SK-N-SH (cell line): ENCODE data around the gene PUS1.

Experiments
- TF ChIP-seq, protein P1 (sequence below): IDR thresholded peaks from 2 replicates; pipeline ENCODE4 v1.6.1; 2012; ENCODE audit warnings: mild to moderate bottlenecking, low read depth, low read length, moderate library complexity
- TF ChIP-seq, protein P2 (sequence below): fragments of 200-600 bp; sonication (generic); IDR thresholded peaks from 2 replicates; pipeline ENCODE4 v1.6.1; 2017; ENCODE audit warnings: antibody characterized with exemption, mild to moderate bottlenecking, moderate library complexity

DNA sequence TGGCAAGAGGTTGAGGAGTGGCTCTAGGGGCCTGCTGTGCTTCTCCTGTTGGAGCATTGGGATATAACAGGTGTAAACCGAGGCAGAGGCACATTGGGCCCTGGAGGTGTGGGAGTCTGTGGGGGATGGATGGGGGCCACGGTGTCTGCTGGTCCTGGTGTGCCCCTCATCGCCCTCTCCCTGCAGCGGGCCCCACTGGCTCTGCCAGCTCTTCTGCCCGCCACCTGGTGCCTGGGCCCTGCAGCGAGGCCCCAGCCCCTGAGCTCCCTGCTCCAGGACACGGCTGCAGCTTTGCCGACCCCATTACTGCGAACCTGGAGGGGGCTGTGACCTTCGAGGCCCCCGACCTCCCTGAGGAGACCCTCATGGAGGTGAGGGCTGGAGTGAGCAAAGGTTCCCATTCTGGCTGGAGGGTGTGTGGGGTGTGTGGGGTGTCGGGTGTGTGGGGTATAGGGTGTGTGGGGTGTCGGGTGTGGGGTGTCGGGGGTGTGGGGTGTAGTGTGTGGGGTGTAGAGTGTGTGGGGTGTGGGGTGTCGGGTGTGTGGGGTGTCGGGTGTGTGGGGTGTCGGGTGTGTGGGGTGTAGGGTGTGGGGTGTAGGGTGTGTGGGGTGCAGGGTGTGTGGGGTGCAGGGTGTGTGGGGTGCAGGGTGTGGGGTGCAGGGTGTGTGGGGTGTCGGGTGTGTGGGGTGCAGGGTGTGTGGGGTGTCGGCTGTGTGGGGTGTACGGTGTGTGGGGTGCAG, 10.6 kb upstream of the PUS1 start:
- TF ChIP-seq, protein P1, sequence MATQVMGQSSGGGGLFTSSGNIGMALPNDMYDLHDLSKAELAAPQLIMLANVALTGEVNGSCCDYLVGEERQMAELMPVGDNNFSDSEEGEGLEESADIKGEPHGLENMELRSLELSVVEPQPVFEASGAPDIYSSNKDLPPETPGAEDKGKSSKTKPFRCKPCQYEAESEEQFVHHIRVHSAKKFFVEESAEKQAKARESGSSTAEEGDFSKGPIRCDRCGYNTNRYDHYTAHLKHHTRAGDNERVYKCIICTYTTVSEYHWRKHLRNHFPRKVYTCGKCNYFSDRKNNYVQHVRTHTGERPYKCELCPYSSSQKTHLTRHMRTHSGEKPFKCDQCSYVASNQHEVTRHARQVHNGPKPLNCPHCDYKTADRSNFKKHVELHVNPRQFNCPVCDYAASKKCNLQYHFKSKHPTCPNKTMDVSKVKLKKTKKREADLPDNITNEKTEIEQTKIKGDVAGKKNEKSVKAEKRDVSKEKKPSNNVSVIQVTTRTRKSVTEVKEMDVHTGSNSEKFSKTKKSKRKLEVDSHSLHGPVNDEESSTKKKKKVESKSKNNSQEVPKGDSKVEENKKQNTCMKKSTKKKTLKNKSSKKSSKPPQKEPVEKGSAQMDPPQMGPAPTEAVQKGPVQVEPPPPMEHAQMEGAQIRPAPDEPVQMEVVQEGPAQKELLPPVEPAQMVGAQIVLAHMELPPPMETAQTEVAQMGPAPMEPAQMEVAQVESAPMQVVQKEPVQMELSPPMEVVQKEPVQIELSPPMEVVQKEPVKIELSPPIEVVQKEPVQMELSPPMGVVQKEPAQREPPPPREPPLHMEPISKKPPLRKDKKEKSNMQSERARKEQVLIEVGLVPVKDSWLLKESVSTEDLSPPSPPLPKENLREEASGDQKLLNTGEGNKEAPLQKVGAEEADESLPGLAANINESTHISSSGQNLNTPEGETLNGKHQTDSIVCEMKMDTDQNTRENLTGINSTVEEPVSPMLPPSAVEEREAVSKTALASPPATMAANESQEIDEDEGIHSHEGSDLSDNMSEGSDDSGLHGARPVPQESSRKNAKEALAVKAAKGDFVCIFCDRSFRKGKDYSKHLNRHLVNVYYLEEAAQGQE: no peak
- TF ChIP-seq, protein P2, sequence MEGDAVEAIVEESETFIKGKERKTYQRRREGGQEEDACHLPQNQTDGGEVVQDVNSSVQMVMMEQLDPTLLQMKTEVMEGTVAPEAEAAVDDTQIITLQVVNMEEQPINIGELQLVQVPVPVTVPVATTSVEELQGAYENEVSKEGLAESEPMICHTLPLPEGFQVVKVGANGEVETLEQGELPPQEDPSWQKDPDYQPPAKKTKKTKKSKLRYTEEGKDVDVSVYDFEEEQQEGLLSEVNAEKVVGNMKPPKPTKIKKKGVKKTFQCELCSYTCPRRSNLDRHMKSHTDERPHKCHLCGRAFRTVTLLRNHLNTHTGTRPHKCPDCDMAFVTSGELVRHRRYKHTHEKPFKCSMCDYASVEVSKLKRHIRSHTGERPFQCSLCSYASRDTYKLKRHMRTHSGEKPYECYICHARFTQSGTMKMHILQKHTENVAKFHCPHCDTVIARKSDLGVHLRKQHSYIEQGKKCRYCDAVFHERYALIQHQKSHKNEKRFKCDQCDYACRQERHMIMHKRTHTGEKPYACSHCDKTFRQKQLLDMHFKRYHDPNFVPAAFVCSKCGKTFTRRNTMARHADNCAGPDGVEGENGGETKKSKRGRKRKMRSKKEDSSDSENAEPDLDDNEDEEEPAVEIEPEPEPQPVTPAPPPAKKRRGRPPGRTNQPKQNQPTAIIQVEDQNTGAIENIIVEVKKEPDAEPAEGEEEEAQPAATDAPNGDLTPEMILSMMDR: no peak
